Measurements from ENCODE around the gene DPP8.
A peak's percentile ranks its signal among the peaks of the same experiment; 100 is the strongest.

The DPP8 gene

DNA sequence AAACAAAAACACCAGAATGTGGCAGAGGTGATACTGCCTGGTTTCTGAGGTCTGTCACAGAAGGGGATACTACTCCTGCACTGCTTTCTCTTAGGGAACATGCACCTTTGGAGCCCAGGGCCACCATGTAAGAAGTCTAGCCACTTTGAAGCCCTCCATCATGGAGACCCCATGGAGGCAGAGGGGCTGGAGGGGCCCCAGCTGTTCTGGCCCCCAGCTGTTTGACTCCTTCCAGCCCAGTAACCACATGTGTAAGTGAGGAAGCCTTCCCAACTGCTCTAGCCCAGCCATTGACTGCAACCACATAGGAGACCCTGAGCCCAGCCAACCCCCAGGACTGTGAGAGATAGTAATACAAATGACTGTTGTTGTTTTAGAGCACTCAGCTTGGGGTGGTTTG, 85.8 kb downstream of the DPP8 start:
- TF ChIP-seq, protein P1, sequence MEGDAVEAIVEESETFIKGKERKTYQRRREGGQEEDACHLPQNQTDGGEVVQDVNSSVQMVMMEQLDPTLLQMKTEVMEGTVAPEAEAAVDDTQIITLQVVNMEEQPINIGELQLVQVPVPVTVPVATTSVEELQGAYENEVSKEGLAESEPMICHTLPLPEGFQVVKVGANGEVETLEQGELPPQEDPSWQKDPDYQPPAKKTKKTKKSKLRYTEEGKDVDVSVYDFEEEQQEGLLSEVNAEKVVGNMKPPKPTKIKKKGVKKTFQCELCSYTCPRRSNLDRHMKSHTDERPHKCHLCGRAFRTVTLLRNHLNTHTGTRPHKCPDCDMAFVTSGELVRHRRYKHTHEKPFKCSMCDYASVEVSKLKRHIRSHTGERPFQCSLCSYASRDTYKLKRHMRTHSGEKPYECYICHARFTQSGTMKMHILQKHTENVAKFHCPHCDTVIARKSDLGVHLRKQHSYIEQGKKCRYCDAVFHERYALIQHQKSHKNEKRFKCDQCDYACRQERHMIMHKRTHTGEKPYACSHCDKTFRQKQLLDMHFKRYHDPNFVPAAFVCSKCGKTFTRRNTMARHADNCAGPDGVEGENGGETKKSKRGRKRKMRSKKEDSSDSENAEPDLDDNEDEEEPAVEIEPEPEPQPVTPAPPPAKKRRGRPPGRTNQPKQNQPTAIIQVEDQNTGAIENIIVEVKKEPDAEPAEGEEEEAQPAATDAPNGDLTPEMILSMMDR (IDR thresholded peaks at IDR 0.05; ENCODE audit: insufficient read depth, low read length, missing control alignments) = no peak
- DNase-seq (ENCODE audit: low read depth, low spot score) = no peak
- no peak overlapping the region for H3K4me3 ChIP-seq (ENCODE audit: low read depth, low read length)
- CTCF ChIA-PET = interaction anchor here (11.0 kb wide), 1 partner anchor 31 kb away, joined by 108 read pairs; no protein-coding TSS in a partner anchor
- POLR2A ChIA-PET = no interaction called here

DNA sequence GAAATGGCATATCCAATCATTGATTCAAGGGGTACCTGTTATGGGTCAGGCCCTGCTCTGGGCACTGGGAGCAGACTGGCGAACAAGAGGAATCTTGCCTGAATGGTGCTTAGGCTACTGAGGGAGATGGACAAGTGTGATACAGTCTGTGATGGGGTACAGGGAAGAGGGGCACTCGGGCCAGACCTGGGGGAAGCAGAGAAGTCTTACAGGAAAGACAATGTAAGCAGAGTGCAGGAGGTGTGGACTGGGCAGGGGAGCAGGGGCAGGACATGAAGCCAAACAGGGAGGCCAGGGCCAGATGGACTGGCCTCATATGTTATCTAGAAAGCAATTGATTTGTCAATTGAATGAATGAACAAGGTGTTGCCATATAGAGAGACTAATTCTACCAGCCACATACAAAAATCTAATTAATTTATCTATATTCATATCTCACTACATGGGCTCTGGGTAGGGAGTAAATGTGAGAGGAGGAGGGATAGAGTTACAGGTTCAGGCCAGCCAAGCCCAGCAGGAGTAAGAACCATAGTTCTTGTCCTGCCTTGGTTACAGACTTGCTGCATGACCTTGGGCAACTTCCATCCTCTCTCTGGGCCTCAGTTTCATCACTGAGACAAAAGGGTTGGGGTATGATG, 91.2 kb downstream of the DPP8 start:
- ChIA-PET POLR2A (no interaction called here), CTCF (interaction anchor here (1.3 to 1.9 kb wide), 2 partner anchors 26 to 41 kb away, joined by 3 to 6 read pairs; no protein-coding TSS in a partner anchor)
- H3K4me3 ChIP-seq (ENCODE audit: low read depth, low read length) = no peak overlapping the region
- TF ChIP-seq, protein P1 (IDR thresholded peaks at IDR 0.05; ENCODE audit: insufficient read depth, low read length, missing control alignments) = no peak
- no peak for DNase-seq (ENCODE audit: low read depth, low spot score)

DNA sequence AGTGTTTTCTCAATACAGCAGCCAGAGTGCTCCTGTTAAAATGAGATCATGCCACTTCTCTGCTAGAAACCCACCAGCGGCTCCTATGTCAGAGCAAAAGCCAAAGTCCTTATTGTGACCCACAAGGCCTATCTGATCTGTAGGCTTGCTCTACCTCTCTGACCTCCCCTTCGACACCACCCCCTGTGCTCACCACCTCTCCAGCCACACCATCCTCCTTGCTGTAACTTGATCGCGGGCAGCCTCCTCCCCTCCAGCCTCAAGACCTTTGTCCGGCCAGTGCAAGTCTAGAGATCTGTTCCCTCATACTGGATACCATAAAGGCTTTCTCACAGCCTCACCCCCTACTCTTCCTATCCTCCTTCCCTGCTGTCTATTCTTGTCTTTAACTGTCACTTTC, 92.8 kb downstream of the DPP8 start:
- no peak for DNase-seq (ENCODE audit: low read depth, low spot score)
- H3K4me3 ChIP-seq (ENCODE audit: low read depth, low read length) = no peak overlapping the region
- TF ChIP-seq, protein P1 (IDR thresholded peaks at IDR 0.05; ENCODE audit: insufficient read depth, low read length, missing control alignments) = no peak
- ChIA-PET POLR2A (no interaction called here), CTCF (no interaction called here)

DNA sequence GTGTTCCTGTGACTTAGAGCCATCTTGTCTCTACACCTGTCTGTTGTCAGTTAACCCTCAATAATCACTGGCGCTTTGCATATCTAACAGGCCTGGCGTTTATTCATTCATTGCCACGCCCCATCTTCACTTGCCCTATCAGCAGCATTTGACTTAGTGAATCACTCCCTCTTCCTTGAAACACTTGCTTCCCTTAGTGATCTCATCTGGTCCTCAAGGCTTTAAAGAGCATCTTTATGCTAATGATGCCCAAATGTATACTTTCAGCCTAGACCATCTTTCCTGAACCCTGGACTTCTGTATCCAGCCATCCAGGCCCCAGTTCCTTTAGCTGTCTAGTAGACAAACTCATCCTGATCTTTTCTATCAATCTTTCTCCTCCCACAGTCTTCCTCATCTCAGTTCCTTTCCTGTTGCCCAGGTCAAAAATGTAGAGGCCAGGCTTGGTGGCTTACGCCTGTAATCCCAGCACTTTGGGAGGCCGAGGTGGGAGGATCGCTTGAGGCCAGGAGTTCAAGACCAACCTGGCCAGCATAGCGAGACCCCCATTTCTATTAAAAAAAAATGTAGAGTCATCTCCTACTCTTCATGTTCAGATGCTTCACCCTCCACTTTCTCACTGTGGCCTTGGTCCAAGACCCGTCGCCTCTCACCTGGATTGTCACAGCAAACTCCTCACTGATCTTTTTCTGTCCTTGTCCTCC, 93.4 kb downstream of the DPP8 start:
- H3K4me3 ChIP-seq (ENCODE audit: low read depth, low read length) = no peak overlapping the region
- CTCF ChIA-PET = no interaction called here
- no peak for DNase-seq (ENCODE audit: low read depth, low spot score)
- TF ChIP-seq, protein P1 (IDR thresholded peaks at IDR 0.05; ENCODE audit: insufficient read depth, low read length, missing control alignments) = no peak
- POLR2A ChIA-PET = no interaction called here

DNA sequence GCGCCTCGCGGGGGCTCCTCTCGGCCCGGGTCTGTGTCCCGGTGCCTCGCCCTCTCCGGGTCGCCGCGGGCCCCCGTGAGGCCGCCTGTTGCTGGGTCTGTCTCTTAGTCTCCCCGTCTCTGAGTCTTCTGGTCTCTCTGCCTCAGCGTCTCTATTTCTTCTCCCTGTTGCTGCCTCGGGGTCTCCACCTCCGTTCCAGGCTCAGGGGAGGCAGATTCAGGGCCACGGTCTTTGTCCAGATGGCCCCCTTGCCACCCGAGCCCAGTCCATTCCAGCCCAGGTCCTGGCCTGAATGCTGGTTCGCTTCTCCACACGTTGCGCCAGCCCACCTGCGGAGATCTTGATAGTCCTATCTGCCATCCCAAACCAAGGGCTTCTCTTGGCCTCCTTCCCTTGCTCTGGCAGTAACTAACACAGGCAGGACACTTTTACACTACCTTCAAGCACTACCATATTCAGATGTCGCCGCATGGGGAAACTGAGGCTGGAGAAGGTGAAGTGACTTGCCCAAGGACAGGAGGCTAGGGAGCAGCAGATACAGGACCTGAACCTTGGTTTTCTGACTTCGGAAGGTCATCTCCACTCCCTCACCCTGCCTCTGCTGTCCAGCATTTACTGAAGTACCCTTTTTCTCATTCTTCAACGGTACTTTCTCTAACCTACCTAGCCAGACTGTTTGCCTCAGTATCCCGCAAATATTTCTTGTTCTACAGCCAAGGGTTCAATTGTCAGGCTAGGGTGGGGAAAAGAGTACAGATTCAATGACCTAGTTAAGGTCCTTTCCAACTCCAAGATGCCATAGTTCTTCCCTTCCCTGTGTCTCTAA, 94.1 kb downstream of the DPP8 start:
- ChIA-PET CTCF (no interaction called here), POLR2A (no interaction called here)
- peak overlapping the region; percentile 33 for H3K4me3 ChIP-seq (ENCODE audit: low read depth, low read length)
- TF ChIP-seq, protein P1 (IDR thresholded peaks at IDR 0.05; ENCODE audit: insufficient read depth, low read length, missing control alignments) = no peak
- DNase-seq (ENCODE audit: low read depth, low spot score) = no peak

All from AG04449 (cell line).